Measurements from ENCODE around the gene UNC5A.

UNC5A gene

DNA sequence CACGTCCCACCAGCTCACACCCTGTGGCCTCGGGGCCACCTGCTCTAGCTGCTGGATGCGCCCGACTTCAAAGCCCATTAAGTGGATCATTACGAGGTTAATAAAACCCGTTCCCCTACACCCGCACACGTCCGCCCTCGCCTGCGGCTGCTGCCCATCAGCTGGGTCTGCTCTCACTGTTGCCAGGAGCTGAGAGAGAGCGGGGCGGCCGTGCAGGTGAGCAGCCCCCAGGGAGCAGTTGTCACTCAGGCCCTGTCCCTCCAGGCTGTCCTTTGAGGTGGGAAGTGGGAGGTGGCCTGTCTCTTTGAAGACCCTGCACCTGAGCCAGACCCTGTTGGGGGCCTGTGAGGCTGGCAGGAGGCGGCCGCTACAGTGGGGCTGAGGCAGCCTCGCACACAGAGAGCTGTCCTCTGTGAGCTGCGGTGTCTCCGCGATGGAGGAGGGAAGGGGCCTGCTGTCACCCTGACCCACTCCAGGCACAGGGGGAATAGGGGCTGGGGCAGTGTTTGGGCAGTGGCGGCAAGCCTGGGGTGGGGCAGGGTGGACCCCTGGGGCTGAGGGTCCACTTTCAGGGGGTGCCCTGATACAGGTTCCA is 12.8 kb upstream of the UNC5A start:
- Histone ChIP-seq H2AFZ (ENCODE audit: low read depth, low read length) (no peak overlapping the region), H3K27ac (ENCODE audit: low read length) (no peak overlapping the region), H3K36me3 (ENCODE audit: insufficient read depth, low read length) (no peaks in the 10 kb centered on the region), H4K20me1 (ENCODE audit: insufficient read depth, low read length) (peaks cover 8% of the 10 kb centered on the region; the same call in 1 of the 2 replicates), H3K27me3 (ENCODE audit: insufficient read depth, low read length, poor library complexity) (no peaks in the 10 kb centered on the region), H3K9ac (ENCODE audit: low read depth, low read length) (no peak overlapping the region), H3K9me3 (ENCODE audit: insufficient read depth, low read length, severe bottlenecking) (no peaks in the 10 kb centered on the region), H3K4me3 (ENCODE audit: low read depth in 1 of 2, low read length in 2 of 2) (no peak overlapping the region), H3K79me2 (ENCODE audit: insufficient read depth, low read length) (no peaks in the 10 kb centered on the region), H3K4me1 (ENCODE audit: insufficient read depth, low read length) (no peaks in the 10 kb centered on the region), H3K4me2 (ENCODE audit: insufficient read depth, low read length) (no peak overlapping the region)
- DNase-seq (no peak), ATAC-seq (ENCODE audit: insufficient read depth, low read depth) (no peak)
- no peak for TF ChIP-seq EZH2 (IDR thresholded peaks at IDR 0.05; ENCODE audit: borderline replicate concordance, low read depth, low read length, severe bottlenecking)
- TF ChIP-seq, protein P1, sequence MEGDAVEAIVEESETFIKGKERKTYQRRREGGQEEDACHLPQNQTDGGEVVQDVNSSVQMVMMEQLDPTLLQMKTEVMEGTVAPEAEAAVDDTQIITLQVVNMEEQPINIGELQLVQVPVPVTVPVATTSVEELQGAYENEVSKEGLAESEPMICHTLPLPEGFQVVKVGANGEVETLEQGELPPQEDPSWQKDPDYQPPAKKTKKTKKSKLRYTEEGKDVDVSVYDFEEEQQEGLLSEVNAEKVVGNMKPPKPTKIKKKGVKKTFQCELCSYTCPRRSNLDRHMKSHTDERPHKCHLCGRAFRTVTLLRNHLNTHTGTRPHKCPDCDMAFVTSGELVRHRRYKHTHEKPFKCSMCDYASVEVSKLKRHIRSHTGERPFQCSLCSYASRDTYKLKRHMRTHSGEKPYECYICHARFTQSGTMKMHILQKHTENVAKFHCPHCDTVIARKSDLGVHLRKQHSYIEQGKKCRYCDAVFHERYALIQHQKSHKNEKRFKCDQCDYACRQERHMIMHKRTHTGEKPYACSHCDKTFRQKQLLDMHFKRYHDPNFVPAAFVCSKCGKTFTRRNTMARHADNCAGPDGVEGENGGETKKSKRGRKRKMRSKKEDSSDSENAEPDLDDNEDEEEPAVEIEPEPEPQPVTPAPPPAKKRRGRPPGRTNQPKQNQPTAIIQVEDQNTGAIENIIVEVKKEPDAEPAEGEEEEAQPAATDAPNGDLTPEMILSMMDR (IDR thresholded peaks at IDR 0.05; ENCODE audit: borderline replicate concordance, extremely low read depth, low read length, poor library complexity, severe bottlenecking), result no peak

DNA sequence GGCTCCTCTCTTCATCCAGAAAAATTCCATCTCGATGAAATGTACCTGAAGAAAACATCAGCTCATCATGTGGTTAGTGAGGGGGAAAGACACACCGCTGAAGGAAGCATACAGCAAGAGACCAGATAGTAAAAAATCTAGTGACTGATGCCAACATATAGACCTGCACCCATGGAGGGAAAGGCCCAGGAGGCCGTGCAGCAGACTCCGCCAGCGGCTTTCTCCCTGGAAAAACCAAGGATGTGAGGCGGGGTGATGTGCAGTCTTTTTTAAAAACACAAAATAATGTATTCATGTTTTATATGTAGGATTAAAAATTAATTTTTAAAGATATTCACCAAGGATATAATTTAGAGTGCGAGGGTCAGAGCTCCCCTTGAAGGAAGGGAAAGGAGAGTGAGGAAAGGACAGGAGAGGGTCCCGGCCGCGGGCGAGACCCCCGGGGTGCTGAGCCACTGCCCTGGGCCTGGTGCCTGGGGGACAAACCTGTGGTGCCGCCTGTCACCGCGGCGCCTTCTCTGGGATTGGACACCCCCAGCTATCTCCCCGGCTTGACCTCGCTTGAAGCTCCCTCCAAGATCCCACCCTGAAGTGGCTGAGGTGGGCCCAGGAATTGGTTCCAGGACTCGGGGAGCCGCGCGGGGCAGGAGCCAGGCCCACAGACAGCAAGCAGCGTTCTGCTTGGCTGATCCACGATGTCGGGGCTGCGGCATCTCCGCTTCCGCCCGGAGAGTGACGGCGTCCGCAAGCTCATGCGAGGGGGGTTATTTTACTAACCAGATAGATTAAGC is 12.1 kb upstream of the UNC5A start:
- Histone ChIP-seq H3K9ac (ENCODE audit: low read depth, low read length) (no peak overlapping the region), H2AFZ (ENCODE audit: low read depth, low read length) (no peak overlapping the region), H3K36me3 (ENCODE audit: insufficient read depth, low read length) (no peaks in the 10 kb centered on the region), H3K4me2 (ENCODE audit: insufficient read depth, low read length) (no peak overlapping the region), H3K27ac (ENCODE audit: low read length) (no peak overlapping the region), H3K9me3 (ENCODE audit: insufficient read depth, low read length, severe bottlenecking) (no peaks in the 10 kb centered on the region), H3K4me1 (ENCODE audit: insufficient read depth, low read length) (no peaks in the 10 kb centered on the region), H3K27me3 (ENCODE audit: insufficient read depth, low read length, poor library complexity) (no peaks in the 10 kb centered on the region), H3K4me3 (ENCODE audit: low read depth in 1 of 2, low read length in 2 of 2) (no peak overlapping the region), H3K79me2 (ENCODE audit: insufficient read depth, low read length) (no peaks in the 10 kb centered on the region), H4K20me1 (ENCODE audit: insufficient read depth, low read length) (peaks cover 8% of the 10 kb centered on the region; the same call in 1 of the 2 replicates)
- DNase-seq (no peak), ATAC-seq (ENCODE audit: insufficient read depth, low read depth) (no peak)
- TF ChIP-seq EZH2 (IDR thresholded peaks at IDR 0.05; ENCODE audit: borderline replicate concordance, low read depth, low read length, severe bottlenecking), result no peak
- TF ChIP-seq, protein P1 (IDR thresholded peaks at IDR 0.05; ENCODE audit: borderline replicate concordance, extremely low read depth, low read length, poor library complexity, severe bottlenecking), result no peak

DNA sequence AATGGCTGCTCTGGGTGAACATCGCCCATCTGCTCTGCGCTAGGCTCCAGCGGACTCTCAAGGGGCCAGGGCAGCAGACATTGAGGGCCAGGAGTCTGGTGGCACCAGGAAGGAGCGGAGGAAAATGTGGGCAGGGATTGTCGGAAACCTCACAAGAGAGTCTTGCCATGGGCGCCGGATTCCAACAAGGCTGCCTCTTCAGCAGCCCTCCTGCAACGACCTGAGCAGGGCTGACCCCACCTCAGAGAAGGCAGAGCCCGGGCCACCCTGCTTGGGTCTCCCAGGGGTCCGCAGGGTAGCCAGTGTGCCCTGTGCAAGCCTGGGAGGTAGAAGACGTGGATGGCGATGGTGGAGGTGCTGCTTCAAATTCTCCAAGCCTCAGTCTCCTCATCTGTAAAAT is 11.4 kb upstream of the UNC5A start:
- no peak overlapping the region for H3K9ac ChIP-seq (ENCODE audit: low read depth, low read length)
- H3K4me3 ChIP-seq (ENCODE audit: low read depth in 1 of 2, low read length in 2 of 2), result no peak overlapping the region
- DNase-seq (no peak), ATAC-seq (ENCODE audit: insufficient read depth, low read depth) (no peak)
- H3K27ac ChIP-seq (ENCODE audit: low read length), result no peak overlapping the region
- H3K9me3 ChIP-seq (ENCODE audit: insufficient read depth, low read length, severe bottlenecking), result no peaks in the 10 kb centered on the region
- H3K27me3 ChIP-seq (ENCODE audit: insufficient read depth, low read length, poor library complexity), result no peaks in the 10 kb centered on the region
- no peak overlapping the region for H2AFZ ChIP-seq (ENCODE audit: low read depth, low read length)
- no peaks in the 10 kb centered on the region for H3K4me1 ChIP-seq (ENCODE audit: insufficient read depth, low read length)
- TF ChIP-seq, protein P1 (IDR thresholded peaks at IDR 0.05; ENCODE audit: borderline replicate concordance, extremely low read depth, low read length, poor library complexity, severe bottlenecking), result no peak
- TF ChIP-seq EZH2 (IDR thresholded peaks at IDR 0.05; ENCODE audit: borderline replicate concordance, low read depth, low read length, severe bottlenecking), result no peak
- peaks cover 6% of the 10 kb centered on the region; the same call in 1 of the 2 replicates for H4K20me1 ChIP-seq (ENCODE audit: insufficient read depth, low read length)
- no peak overlapping the region for H3K4me2 ChIP-seq (ENCODE audit: insufficient read depth, low read length)
- no peaks in the 10 kb centered on the region for H3K36me3 ChIP-seq (ENCODE audit: insufficient read depth, low read length)
- H3K79me2 ChIP-seq (ENCODE audit: insufficient read depth, low read length), result no peaks in the 10 kb centered on the region
